Effector memory CD4-positive, alpha-beta T cell (primary cell): ENCODE data around the gene TMCO4.

Experiments used
- DNase-seq, 3 donors: peaks; one replicate each; pipeline ENCODE4 v3.0.0-alpha.2; 2020
- H3K27ac ChIP-seq: 2 replicates; pipeline ENCODE4 v1.7.0; 2013; ENCODE audit warnings: mild to moderate bottlenecking, low read length, moderate library complexity; ENCODE audit not compliant: insufficient read depth, poor library complexity, severe bottlenecking
- H3K27me3 ChIP-seq: replicated peaks from 2 replicates; pipeline ENCODE4 v1.7.0; 2013; ENCODE audit warnings: mild to moderate bottlenecking, low read length; ENCODE audit not compliant: insufficient read depth, control insufficient read depth, poor library complexity, severe bottlenecking
- H3K36me3 ChIP-seq: 2 replicates; pipeline ENCODE4 v1.7.0; 2013; ENCODE audit warnings: mild to moderate bottlenecking, low read length, moderate library complexity; ENCODE audit not compliant: control insufficient read depth, insufficient read depth
- H3K4me1 ChIP-seq: 2 replicates; pipeline ENCODE4 v1.7.0; 2013; ENCODE audit warnings: low read length, mild to moderate bottlenecking; ENCODE audit not compliant: control insufficient read depth, insufficient read depth, poor library complexity, severe bottlenecking
- H3K4me3 ChIP-seq: 2 replicates; pipeline ENCODE4 v1.7.0; 2013; ENCODE audit warnings: low read length, low read depth, mild to moderate bottlenecking; ENCODE audit not compliant: insufficient read depth, poor library complexity, severe bottlenecking
- H3K9me3 ChIP-seq: 2 replicates; pipeline ENCODE4 v1.7.0; 2013; ENCODE audit warnings: mild to moderate bottlenecking, low read length, moderate library complexity; ENCODE audit not compliant: control insufficient read depth

The TMCO4 gene

DNA sequence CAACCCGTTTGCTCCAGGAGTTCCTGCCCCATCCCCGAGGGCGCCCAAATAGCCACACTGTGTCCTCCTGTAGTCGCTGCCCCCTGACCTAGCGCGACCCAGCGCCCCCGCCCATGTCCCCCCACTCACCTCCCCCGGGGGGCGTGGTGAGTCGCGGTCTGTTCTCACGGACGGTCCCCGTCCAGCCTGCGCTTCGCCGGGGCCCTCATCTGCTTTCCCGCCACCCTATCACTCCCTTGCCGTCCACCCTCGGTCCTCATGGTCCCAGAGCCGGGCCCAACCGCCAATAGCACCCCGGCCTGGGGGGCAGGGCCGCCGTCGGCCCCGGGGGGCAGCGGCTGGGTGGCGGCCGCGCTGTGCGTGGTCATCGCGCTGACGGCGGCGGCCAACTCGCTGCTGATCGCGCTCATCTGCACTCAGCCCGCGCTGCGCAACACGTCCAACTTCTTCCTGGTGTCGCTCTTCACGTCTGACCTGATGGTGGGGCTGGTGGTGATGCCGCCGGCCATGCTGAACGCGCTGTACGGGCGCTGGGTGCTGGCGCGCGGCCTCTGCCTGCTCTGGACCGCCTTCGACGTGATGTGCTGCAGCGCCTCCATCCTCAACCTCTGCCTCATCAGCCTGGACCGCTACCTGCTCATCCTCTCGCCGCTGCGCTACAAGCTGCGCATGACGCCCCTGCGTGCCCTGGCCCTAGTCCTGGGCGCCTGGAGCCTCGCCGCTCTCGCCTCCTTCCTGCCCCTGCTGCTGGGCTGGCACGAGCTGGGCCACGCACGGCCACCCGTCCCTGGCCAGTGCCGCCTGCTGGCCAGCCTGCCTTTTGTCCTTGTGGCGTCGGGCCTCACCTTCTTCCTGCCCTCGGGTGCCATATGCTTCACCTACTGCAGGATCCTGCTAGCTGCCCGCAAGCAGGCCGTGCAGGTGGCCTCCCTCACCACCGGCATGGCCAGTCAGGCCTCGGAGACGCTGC, 133.9 kb downstream of the TMCO4 start:
- Histone ChIP-seq H3K9me3 (no peaks in the 10 kb centered on the region), H3K4me1 (peaks cover 15% of the 10 kb centered on the region), H3K4me3 (peak overlapping the region; percentile 40), H3K36me3 (no peaks in the 10 kb centered on the region), H3K27me3 (peaks cover 3% of the 10 kb centered on the region), H3K27ac (no peak overlapping the region)
- no peak for DNase-seq

DNA sequence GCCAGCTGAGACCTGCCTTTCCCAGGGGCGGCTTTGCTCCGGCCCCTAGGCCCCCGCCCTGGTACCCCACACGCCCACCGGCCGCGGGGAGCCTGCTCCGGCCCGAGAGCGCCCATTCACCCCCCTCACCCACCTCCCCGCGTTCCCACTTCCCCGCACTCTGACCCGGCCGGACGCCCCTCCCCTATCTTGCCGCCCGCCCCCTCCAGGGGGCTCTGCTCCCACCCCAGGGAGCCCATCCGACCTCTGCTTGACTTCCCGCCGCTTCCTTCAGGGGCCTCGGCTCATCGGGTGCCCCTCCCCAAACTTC, 134.6 kb downstream of the TMCO4 start:
- H3K4me1 ChIP-seq, result peaks cover 15% of the 10 kb centered on the region
- H3K27ac ChIP-seq, result no peak overlapping the region
- peak overlapping the region; percentile 40 for H3K4me3 ChIP-seq
- H3K27me3 ChIP-seq, result peaks cover 3% of the 10 kb centered on the region
- H3K9me3 ChIP-seq, result no peaks in the 10 kb centered on the region
- H3K36me3 ChIP-seq, result no peaks in the 10 kb centered on the region
- DNase-seq, result no peak

DNA sequence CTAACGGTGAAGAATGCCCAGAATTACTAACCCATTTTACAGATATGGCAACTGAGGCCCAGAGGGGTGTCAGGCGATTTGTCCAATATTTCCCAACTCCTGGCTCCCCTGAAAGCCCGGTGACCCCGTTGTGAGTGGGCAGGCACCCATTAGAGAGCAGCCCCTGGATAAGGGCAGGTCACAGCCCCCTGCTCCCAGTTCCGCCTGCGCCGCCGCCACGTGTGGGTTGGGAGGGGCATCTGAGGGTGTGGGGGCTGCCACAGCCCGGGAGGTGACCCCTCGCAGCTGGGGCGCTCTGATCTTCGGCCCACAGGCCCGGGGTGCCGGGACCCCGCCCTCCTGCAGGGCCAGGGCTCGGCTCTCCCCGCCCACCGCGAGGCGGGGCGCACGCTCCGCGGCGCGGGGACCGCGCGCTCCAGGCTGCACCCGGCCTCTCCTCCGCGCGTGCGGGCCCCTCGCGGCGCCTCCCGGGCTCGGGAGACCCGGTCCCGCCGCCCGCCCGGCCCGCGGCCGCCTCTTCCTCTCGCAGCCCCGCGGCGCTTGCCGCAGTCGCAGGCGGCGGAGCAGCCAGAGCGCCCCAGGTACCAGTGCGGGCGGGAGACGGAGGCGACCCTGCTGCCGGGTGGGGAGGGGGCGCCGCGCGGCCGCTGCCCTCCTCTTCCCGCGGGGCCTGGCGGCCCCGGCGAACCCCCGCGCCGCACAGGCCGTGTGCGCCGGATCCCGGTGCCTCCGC, 135.1 kb downstream of the TMCO4 start, which contains the start of gene HTR6:
TSS of gene HTR6 (plus strand) at position 423 of the 733 bp plus-strand sequence. CDS start 879 bp downstream, outside the sequence.
- Histone ChIP-seq H3K9me3 (no peaks in the 10 kb centered on the region), H3K4me1 (peaks cover 18% of the 10 kb centered on the region), H3K36me3 (no peaks in the 10 kb centered on the region), H3K27me3 (peaks cover 3% of the 10 kb centered on the region), H3K4me3 (peak within 1 kb of the TSS; percentile 47), H3K27ac (no peak within 1 kb of the TSS)
- DNase-seq, result peak in 1 of 3 donors; percentile 17

DNA sequence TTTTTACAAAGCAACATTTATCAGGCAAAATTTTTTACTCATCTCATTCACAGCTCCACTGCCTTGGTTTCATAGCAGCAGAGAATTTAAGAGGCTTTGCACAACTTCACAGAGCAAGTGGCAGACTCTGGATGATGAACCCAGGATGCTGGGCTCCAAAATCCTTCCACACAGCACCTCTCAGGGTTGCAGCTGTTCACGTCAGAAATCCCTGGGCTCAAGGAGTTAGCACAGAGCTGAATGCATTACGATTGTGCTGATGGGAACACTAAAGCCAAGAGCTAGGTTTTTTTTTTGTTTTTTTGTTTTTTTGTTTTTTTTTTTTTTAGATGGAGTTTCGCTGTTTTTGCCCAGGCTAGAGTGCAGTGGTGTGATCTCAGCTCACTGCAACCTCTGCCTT, 137.4 kb downstream of the TMCO4 start:
- Histone ChIP-seq H3K36me3 (no peaks in the 10 kb centered on the region), H3K9me3 (no peaks in the 10 kb centered on the region), H3K4me3 (no peak overlapping the region), H3K4me1 (peaks cover 18% of the 10 kb centered on the region), H3K27me3 (peaks cover 3% of the 10 kb centered on the region), H3K27ac (no peak overlapping the region)
- no peak for DNase-seq

DNA sequence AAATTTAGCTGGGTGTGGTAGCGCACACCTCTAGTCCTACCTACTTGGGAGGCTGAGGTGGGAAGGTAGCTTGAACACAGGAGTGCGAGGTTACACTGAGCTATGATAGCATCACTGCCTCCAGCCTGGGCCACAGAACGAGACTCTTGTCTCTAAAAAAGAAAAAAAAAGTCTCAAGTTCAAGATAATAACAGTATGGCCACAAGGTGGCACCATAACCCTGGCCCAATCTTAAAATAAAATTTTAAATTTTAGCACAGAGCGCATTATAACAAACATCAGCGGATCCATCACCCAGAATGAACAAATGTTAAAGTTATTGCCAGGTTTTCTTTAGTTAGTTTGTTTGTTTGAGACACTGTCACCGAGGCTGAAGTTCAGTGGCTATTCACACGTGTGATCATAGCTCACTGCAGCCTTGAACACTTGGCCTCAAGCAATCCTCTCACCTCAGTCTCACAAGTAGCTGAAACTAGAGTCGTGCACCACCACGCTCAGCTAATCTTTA, 137.9 kb downstream of the TMCO4 start:
- DNase-seq, result peak in 1 of 3 donors; percentile 15
- H3K9me3 ChIP-seq, result no peaks in the 10 kb centered on the region
- H3K4me1 ChIP-seq, result peaks cover 18% of the 10 kb centered on the region
- peaks cover 3% of the 10 kb centered on the region for H3K27me3 ChIP-seq
- H3K36me3 ChIP-seq, result no peaks in the 10 kb centered on the region
- H3K27ac ChIP-seq, result no peak overlapping the region
- H3K4me3 ChIP-seq, result no peak overlapping the region

- DNase-seq, result no peak
- no peak overlapping the region for H3K4me3 ChIP-seq
- no peaks in the 10 kb centered on the region for H3K36me3 ChIP-seq
Observed at GRCh38 chr1:19658186-19658585, 141.5 kb downstream of the TMCO4 start.

GRCh38 chr1:19657511-19657910, 142.2 kb downstream of the TMCO4 start:
- peaks cover 3% of the 10 kb centered on the region for H3K4me1 ChIP-seq
- H3K4me3 ChIP-seq, result no peak overlapping the region
- peaks cover 3% of the 10 kb centered on the region for H3K27me3 ChIP-seq
- no peak overlapping the region for H3K27ac ChIP-seq
- DNase-seq, result no peak
- no peaks in the 10 kb centered on the region for H3K9me3 ChIP-seq
- H3K36me3 ChIP-seq, result no peaks in the 10 kb centered on the region

More at GRCh38 chr1:19658186-19658585, 141.5 kb downstream of the TMCO4 start:
- Histone ChIP-seq H3K4me1 (peaks cover 3% of the 10 kb centered on the region), H3K9me3 (no peaks in the 10 kb centered on the region), H3K27me3 (peaks cover 3% of the 10 kb centered on the region), H3K27ac (no peak overlapping the region)

DNA sequence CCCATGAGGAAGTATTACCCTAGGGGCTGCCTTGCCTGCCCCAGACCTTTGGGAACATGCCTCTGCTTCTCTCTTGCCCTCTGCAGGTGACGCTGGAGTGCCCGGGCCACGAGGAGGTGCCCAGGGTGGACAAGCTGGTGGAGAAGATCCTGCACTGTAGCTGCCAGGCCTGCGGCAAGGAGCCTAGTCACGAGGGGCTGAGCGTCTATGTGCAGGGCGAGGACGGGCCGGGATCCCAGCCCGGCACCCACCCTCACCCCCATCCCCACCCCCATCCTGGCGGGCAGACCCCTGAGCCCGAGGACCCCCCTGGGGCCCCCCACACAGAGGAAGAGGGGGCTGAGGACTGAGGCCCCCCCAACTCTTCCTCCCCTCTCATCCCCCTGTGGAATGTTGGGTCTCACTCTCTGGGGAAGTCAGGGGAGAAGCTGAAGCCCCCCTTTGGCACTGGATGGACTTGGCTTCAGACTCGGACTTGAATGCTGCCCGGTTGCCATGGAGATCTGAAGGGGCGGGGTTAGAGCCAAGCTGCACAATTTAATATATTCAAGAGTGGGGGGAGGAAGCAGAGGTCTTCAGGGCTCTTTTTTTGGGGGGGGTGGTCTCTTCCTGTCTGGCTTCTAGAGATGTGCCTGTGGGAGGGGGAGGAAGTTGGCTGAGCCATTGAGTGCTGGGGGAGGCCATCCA, 142.8 kb downstream of the TMCO4 start:
- H3K4me1 ChIP-seq, result peaks cover 3% of the 10 kb centered on the region
- DNase-seq, result no peak
- peaks cover 3% of the 10 kb centered on the region for H3K27me3 ChIP-seq
- no peaks in the 10 kb centered on the region for H3K9me3 ChIP-seq
- no peak overlapping the region for H3K4me3 ChIP-seq
- H3K27ac ChIP-seq, result no peak overlapping the region
- no peaks in the 10 kb centered on the region for H3K36me3 ChIP-seq

- H3K4me1 ChIP-seq, result peaks cover 3% of the 10 kb centered on the region
- H3K27me3 ChIP-seq, result no peaks in the 10 kb centered on the region
Observed at GRCh38 chr1:19656134-19656779, 143.5 kb downstream of the TMCO4 start.

More at GRCh38 chr1:19656134-19656779, 143.5 kb downstream of the TMCO4 start:
- no peak for DNase-seq
- no peak overlapping the region for H3K4me3 ChIP-seq
- no peaks in the 10 kb centered on the region for H3K9me3 ChIP-seq
- H3K36me3 ChIP-seq, result no peaks in the 10 kb centered on the region
- no peak overlapping the region for H3K27ac ChIP-seq
